Chondrocyte (in vitro differentiated cells): ENCODE measurements around the gene LPAR1. TPM values are rescaled to one million over a fixed set of nuclear protein-coding genes. Genes with fewer than 3 reads are reported as not detected.

Experiments used
- DNase-seq: peaks from one replicate; pipeline ENCODE4 v3.0.0; 2021; ENCODE audit warnings: mixed read lengths, low spot score
- H3K27ac Mint-ChIP-seq: one replicate; pipeline ENCODE4 v1.8.0; 2021; ENCODE audit warnings: mild to moderate bottlenecking, moderate library complexity, mixed read lengths; ENCODE audit not compliant: unreplicated experiment
- H3K27me3 Mint-ChIP-seq: 2 replicates; pipeline ENCODE4 v1.8.0; 2021; ENCODE audit warnings: low read depth, mixed read lengths
- H3K36me3 Mint-ChIP-seq: 2 replicates; pipeline ENCODE4 v1.8.0; 2021; ENCODE audit warnings: low read depth, mixed read lengths
- H3K4me1 Mint-ChIP-seq: 2 replicates; pipeline ENCODE4 v1.8.0; 2021; ENCODE audit warnings: low read depth, mild to moderate bottlenecking, mixed read lengths
- H3K4me3 Mint-ChIP-seq: one replicate; pipeline ENCODE4 v1.8.0; 2021; ENCODE audit warnings: mild to moderate bottlenecking, moderate library complexity, mixed read lengths; ENCODE audit not compliant: unreplicated experiment
- H3K9me3 Mint-ChIP-seq: 2 replicates; pipeline ENCODE4 v1.8.0; 2021; ENCODE audit warnings: low read depth, mixed read lengths
- CTCF ChIP-seq: fragments of 200-600 bp; sonication (generic); IDR thresholded peaks from 2 replicates; pipeline ENCODE4 v1.5.0; 2021; ENCODE audit warnings: antibody characterized with exemption, mild to moderate bottlenecking, moderate library complexity
- total RNA-seq: library from RNA; stranded (reverse); gene quantifications from 3 replicates; pipeline ENCODE4 v1.2.1, GENCODE V29; 2021

The LPAR1 gene
- total RNA-seq, 1 donor from 2014 or later, result 33.5 TPM

DNA sequence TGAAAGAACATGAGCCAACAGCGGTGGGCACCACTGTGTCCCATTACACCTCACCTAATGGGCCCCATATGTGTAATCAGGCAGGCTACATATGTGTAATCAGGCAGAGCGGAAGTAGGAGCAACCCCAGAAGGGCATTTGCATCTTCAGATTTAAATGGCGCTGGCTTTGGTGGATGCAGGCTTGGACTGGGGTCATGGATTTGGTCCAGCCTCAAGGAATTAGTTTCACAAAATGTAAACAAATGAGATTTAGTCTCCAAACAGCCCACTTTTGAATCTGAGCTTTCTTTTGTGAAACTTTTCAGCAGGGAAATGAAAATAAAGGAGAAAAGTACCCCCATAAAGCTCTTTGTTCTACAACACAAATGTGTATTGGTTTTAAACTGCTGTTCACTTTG, 161.3 kb downstream of the LPAR1 start:
- peaks cover 35% of the 10 kb centered on the region for H3K4me1 Mint-ChIP-seq
- H3K4me3 Mint-ChIP-seq, result no peak overlapping the region
- H3K9me3 Mint-ChIP-seq, result no peaks in the 10 kb centered on the region
- no peak for TF ChIP-seq CTCF
- H3K27me3 Mint-ChIP-seq, result no peaks in the 10 kb centered on the region
- no peak overlapping the region for H3K27ac Mint-ChIP-seq
- no peak for DNase-seq
- peaks cover 10% of the 10 kb centered on the region for H3K36me3 Mint-ChIP-seq

DNA sequence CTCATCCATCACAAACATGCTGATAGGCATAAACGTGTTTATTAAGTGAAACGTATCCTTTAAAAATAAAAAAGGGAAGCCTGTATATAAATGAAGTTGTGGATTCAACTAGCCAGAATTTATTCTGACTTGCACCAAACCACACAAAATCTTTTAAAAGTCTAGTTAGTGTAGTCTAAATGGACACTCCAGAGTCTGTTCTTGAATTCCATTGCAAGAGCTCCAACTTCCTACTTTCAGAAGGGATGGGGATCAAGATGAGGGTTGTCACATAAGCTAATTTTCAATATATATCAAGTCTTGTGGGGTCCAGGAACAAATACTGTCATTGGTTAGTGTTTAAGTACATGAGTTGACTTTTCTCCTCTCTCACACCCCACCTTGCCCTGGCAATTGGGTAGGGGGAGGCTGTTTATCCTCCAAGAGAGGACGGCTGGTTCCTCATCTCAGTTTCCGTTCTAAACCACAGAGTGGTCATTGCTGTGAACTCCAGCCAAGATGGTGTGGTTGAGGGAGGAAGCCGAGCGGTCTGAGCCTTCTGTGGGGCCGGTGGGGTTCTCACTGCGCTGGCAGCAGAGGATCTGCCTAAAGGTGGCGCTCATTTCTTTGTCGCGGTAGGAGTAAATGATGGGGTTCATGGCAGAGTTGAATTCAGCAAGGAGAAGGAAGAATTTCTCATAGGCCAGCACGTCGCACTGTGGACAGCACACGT, 163.2 kb downstream of the LPAR1 start:
- Mint-ChIP-seq H3K36me3 (peaks cover 13% of the 10 kb centered on the region), H3K27ac (no peak overlapping the region), H3K9me3 (no peaks in the 10 kb centered on the region), H3K4me1 (peaks cover 25% of the 10 kb centered on the region), H3K27me3 (no peaks in the 10 kb centered on the region), H3K4me3 (no peak overlapping the region)
- no peak for TF ChIP-seq CTCF
- no peak for DNase-seq

DNA sequence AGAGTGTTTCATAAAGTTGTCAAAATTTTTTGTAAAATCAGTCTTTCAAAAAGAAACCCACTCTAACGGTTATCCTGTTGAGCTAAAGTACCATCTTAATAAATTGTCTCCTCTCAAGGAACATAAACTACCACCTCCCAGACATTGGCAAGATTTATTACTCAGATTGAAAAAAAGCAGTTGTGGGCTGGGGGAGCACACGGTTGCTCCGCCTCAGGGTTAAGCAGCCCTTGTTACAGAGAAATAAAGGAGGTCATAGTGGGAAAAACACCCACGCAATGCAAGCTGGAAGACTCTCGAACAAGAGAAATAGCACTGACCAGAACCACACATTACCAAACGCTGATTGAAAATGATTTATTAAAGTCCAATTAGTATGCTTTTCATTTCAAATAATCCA, 165.3 kb downstream of the LPAR1 start:
- TF ChIP-seq CTCF, result no peak
- no peak for DNase-seq
- peaks cover 14% of the 10 kb centered on the region for H3K36me3 Mint-ChIP-seq
- H3K27ac Mint-ChIP-seq, result no peak overlapping the region
- H3K27me3 Mint-ChIP-seq, result no peaks in the 10 kb centered on the region
- H3K4me3 Mint-ChIP-seq, result no peak overlapping the region
- H3K4me1 Mint-ChIP-seq, result peaks cover 12% of the 10 kb centered on the region
- no peaks in the 10 kb centered on the region for H3K9me3 Mint-ChIP-seq

GRCh38 chr9:110871736-110872135, 166.5 kb downstream of the LPAR1 start:
- Mint-ChIP-seq H3K9me3 (no peaks in the 10 kb centered on the region), H3K27ac (no peak overlapping the region), H3K36me3 (peaks cover 14% of the 10 kb centered on the region), H3K4me3 (no peak overlapping the region), H3K4me1 (peaks cover 2% of the 10 kb centered on the region), H3K27me3 (no peaks in the 10 kb centered on the region)
- no peak for DNase-seq
- no peak for TF ChIP-seq CTCF

- Mint-ChIP-seq H3K27ac (no peak overlapping the region), H3K4me1 (no peaks in the 10 kb centered on the region), H3K4me3 (no peak overlapping the region), H3K36me3 (peaks cover 9% of the 10 kb centered on the region), H3K9me3 (peaks cover 3% of the 10 kb centered on the region), H3K27me3 (no peaks in the 10 kb centered on the region)
- TF ChIP-seq CTCF, result no peak
- no peak for DNase-seq
Measured at GRCh38 chr9:110869931-110870330, 168.3 kb downstream of the LPAR1 start.
